HPDE6-E6E7 (cell line): ENCODE measurements around the gene HOXA10.

Source experiments
- DNase-seq: peaks from one replicate; pipeline ENCODE4 v3.0.0; 2011; ENCODE audit warnings: missing footprints; ENCODE audit errors: extremely low spot score

Gene HOXA10

DNA sequence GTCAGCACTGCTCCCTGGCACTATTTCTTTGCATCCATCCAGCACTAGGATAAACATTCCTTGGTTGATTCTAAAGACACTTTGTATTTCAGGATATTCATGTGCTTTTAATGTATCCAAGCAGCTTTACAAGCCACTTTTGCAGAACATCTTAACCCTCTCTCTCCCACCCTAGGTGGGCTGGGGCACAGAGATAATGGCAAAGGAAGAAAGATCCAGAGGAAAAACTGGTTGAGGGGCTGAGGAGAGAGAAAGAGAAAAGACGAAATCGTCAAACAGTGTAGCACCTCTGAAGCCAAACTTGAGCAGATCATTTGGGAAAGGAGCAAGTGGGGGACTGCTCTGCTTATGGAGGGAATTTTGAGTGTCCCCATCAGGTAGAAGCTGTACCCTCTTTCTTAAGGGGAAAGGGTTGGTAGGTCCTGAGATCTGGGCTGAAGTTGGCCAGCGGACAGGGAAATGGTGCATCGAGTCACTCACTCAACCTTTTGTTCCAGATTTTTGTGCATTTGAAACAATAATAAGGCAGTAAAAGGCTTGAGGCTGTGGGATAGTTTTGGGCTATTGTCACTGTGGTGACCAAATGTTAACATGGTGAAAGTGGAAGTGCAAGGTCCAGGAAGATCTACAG is 30.0 kb upstream of the HOXA10 start:
- DNase-seq = no peak

DNA sequence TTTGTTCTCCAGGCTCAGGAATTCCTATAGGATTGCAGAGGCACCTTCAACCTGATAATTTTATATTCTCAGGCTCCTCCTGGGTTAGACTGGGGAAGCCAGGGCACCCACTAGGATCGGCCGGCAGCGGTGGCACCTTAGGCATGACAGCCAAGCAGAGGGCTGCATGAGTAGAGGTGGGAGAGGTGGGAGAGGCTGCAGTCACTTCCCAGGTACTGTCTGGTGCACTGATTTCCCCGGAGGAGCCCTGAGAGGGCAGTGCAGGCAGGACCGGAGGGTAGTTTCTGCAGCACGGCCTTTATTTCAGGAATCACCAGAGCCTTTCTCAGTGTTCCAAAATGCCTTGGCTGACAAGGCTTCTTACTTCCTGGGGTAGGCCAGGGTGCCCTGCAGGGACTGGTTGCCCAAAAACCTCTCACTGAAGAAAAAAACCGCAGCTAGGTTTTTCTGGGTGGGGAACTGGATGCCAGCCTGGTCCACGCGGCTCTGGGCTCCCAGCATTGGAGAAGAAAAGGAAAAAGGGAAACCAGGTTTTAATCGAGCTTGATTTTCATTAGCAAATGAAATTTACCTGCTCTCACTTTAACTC is 29.3 kb upstream of the HOXA10 start:
- no peak for DNase-seq

DNA sequence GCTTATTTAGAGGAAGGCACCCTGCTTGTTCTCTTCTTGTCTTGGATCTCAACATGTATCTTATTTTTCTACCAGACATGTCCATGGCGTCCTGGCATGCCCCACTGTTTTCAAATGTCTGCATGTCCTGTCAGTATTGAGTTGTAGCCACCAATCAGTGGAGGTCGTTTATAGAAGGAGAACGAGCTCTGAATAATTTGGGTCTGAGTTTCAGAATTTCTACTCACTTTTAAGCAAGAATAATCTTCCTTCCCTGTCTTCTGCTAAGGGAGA is 28.7 kb upstream of the HOXA10 start:
- DNase-seq = no peak

GRCh38 chr7:27202018-27202861 is 28.1 kb upstream of the HOXA10 start:
- no peak for DNase-seq

DNA sequence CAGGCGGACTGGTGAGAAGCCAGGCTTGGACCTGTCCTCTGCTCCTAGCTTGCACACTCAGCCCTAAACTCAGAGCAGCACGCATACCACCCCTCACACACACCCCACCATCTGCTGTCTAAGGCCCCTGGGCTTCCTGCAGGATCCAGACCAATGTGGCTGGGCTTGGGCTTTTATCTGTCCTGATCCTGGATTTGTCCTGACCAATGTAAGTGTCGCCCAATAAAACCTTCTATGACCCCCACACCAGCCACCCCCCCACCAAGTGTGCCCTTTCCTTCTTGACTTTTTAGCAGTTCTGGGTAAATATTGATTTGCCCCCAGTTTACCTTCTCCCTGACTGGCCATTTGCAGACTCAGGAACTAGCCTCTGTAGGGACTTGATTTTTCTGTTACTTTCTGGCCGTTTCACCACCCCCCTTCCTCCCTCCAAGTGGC is 27.5 kb upstream of the HOXA10 start:
- DNase-seq = no peak

- no peak for DNase-seq
Measured at GRCh38 chr7:27200761-27201579, 26.9 kb upstream of the HOXA10 start.

DNA sequence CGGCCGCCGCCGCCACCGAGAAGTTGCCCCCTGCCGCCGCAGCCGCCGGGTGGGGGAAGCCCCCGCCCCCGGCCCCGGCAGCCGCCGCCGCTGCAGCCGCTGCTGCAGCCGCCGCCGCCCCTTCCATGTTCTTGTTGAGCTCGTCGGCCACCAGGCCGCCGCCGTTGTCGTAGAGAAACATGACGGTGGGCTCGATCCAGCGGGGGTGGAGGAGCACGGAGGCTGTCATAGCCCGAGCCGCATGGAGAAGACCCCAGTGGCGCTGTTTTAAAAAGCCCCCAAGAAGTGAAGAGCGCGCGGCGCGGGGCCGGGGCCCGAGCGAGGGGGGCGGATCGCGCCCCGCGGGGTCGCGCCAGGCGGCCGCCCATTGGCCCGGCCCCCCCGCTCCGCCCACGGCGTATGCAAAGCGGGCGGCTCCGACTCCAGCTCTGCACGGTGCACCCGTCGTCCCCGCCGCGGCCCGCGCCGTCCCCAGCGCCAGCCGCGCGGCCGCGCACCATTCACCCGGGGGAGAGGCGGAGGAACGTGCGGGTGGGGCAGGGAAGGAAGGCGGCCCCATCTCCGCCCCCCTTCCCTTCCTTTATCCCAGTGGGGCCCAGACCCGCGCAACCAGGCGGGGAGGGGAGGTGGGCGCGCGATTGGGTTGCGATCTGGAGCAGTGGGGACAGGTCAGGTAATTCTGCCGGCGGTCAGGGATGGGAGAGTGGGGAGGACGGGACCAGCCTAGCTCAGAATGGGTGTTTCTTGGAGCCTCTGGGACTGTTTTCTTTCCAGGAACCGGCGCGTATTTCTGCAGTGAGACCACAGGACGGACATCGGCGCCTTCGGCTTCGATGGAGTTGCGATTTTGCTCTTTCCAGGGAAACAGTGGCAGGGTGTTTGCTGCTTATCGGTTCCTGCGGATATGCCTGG is 26.0 kb upstream of the HOXA10 start, which contains the start of gene HOXA13:
TSS of gene HOXA13 (minus strand) at position 243 of the 912 bp plus-strand sequence. CDS start at position 229, 14 bp downstream.
- DNase-seq = no peak

- no peak for DNase-seq
Measured at GRCh38 chr7:27198871-27199801, 25.0 kb upstream of the HOXA10 start.

GRCh38 chr7:27198138-27198841 is 24.2 kb upstream of the HOXA10 start:
- no peak for DNase-seq

- no peak for DNase-seq
Measured at GRCh38 chr7:27197137-27198042, 23.3 kb upstream of the HOXA10 start.

GRCh38 chr7:27196287-27196767 is 22.2 kb upstream of the HOXA10 start:
- no peak for DNase-seq

DNA sequence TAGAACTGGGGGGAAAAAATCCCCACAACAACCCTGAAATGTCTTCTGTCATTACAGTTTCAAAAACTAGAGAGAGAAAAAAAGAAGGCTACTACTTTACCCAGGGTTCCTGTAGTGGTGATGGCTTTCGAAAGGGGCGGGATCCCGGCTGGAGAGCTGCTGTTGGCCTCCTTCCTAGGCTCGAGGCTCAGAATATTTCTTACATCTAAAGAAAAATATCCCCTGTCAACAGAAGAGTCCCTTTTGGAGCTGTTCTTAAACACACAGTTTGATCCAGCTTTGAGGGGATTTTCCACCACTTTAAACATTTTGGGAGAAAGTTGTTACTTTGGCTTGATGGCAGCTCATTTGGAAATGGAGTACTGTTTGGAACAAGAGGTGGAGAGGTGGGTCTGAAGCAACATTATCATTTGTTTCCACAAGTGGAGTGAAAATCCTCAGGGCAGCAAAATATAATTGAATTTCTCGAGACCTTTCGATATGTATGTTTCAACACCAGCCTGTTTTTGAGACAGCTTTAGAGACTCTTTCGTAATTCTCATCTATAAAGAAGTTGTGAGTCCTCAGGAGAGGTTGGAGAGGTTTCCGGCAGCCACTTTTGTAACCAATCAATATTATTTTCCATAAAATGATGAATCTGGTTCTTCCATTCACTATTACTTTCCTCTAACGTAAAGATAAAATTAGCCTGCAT is 20.7 kb upstream of the HOXA10 start:
- no peak for DNase-seq

- DNase-seq = no peak
Measured at GRCh38 chr7:27194002-27194352, 19.9 kb upstream of the HOXA10 start.

- DNase-seq = no peak
Measured at GRCh38 chr7:27193335-27194001, 19.3 kb upstream of the HOXA10 start.

- no peak for DNase-seq
Measured at GRCh38 chr7:27192546-27193334, 18.6 kb upstream of the HOXA10 start.
